Suprapubic skin (tissue), 3 donors: ENCODE results near the gene FARS2.

Experiments used
- CTCF ChIP-seq, 2 donors: fragments of 200-600 bp in 1 of 2; fragments of 450-650 bp in 1 of 2; sonication (generic) in 1 of 2; IDR thresholded peaks; one replicate each; pipeline ENCODE4 v1.5.1; 2016 to 2019; ENCODE audit warnings: antibody characterized with exemption in 2 of 2, mild to moderate bottlenecking in 1 of 2, moderate library complexity in 1 of 2
- EP300 ChIP-seq: sonication (generic); formaldehyde crosslinking; IDR thresholded peaks from one replicate; pipeline ENCODE4 v1.6.1; 2017; ENCODE audit warnings: antibody characterized with exemption
- POLR2A ChIP-seq, 2 donors: fragments of 450-650 bp; IDR thresholded peaks; one replicate each; pipeline ENCODE4 v1.6.1; 2017; ENCODE audit warnings: antibody characterized with exemption in 2 of 2, mild to moderate bottlenecking in 2 of 2, moderate library complexity in 2 of 2

- no peak for TF ChIP-seq CTCF (IDR thresholded peaks at IDR 0.05)
- TF ChIP-seq POLR2A (IDR thresholded peaks at IDR 0.05), result no peak
- no peak for TF ChIP-seq EP300
Measured at GRCh38 chr6:5424726-5425125, 163.4 kb downstream of the FARS2 start.
